ENCODE results near the gene RPS15. TPM values are rescaled to one million over a fixed set of nuclear protein-coding genes. Genes with fewer than 3 reads are reported as not detected.

Gene RPS15
- total and polyA plus RNA-seq, 2 donors (not counting 3 experiments of a cell fraction or from before 2014, with no cell fraction given): 1,260 to 3,270 TPM

- no peak for DNase-seq (ENCODE audit: low read depth, low spot score)
- H3K9ac ChIP-seq (replicated peaks; ENCODE audit: extremely low read depth, insufficient read depth, low read length): no peak overlapping the region
- intact Hi-C loops (cut with micrococcal nuclease): no loop called here
- dilution Hi-C loops (cut with MboI; ENCODE audit: extremely low pct_ligation_motif_present, low sequenced_read_pairs): no loop called here
- no peak overlapping the region for H3K27ac ChIP-seq (ENCODE audit: insufficient read depth, low read depth, low read length)
- H3K9me3 ChIP-seq (replicated peaks; ENCODE audit: control insufficient read depth, insufficient read depth, low read length): no peaks in the 10 kb centered on the region
- peaks cover 10% of the 10 kb centered on the region for H3K4me1 ChIP-seq (ENCODE audit: control insufficient read depth, extremely low read depth, insufficient read depth, low read length)
- H3K27me3 ChIP-seq (ENCODE audit: control insufficient read depth in 2 of 2, insufficient read depth in 2 of 2, low read length in 2 of 2): peaks cover 0 to 6% of the 10 kb centered on the region in 2 experiments
- no peak for FAIRE-seq
- H4K20me1 ChIP-seq (replicated peaks; ENCODE audit: control insufficient read depth, extremely low read depth, insufficient read depth, low read length): no peaks in the 10 kb centered on the region
- H2AFZ ChIP-seq (ENCODE audit: low read depth, low read length): no peak overlapping the region
- no peak for TF ChIP-seq POLR2AphosphoS5 (IDR thresholded peaks at IDR 0.05; ENCODE audit: insufficient read depth, low read depth, low read length)
- TF ChIP-seq FOS (IDR thresholded peaks at IDR 0.05; ENCODE audit: borderline replicate concordance, insufficient read depth, low read length): no peak
- no peak for TF ChIP-seq EZH2 (IDR thresholded peaks at IDR 0.05; ENCODE audit: borderline replicate concordance, low read depth, low read length, severe bottlenecking)
- TF ChIP-seq JUN (IDR thresholded peaks at IDR 0.05; ENCODE audit: borderline replicate concordance, insufficient read depth, insufficient read length, low read depth): no peak
- no peak for TF ChIP-seq GATA2 (IDR thresholded peaks at IDR 0.05; ENCODE audit: insufficient read depth, insufficient read length, low read depth, low read length)
- TF ChIP-seq POLR2A (IDR thresholded peaks at IDR 0.05; ENCODE audit: low read depth, low read length): no peak
- no peak for TF ChIP-seq MYC (IDR thresholded peaks at IDR 0.05; ENCODE audit: low read depth, low read length)
- TF ChIP-seq, protein P1, sequence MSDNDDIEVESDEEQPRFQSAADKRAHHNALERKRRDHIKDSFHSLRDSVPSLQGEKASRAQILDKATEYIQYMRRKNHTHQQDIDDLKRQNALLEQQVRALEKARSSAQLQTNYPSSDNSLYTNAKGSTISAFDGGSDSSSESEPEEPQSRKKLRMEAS (IDR thresholded peaks at IDR 0.05; ENCODE audit: insufficient read depth, insufficient read length): no peak
- no peak for TF ChIP-seq CTCF (IDR thresholded peaks at IDR 0.05; ENCODE audit: extremely low read depth in 1 of 2, insufficient read depth in 1 of 2, low read depth in 1 of 2, low read length in 2 of 2)
- no peak overlapping the region for H3K4me2 ChIP-seq (ENCODE audit: insufficient read depth, low read length)
- CTCF ChIA-PET: no interaction called here
- POLR2A ChIA-PET: no interaction called here
- no peak overlapping the region for H3K4me3 ChIP-seq (replicated peaks in 1 of 3; ENCODE audit: insufficient read depth in 1 of 3, low read depth in 1 of 3, low read length in 3 of 3)
- H3K36me3 ChIP-seq (ENCODE audit: control insufficient read depth in 2 of 2, extremely low read depth in 1 of 2, insufficient read depth in 2 of 2, low read length in 2 of 2): no peaks in the 10 kb centered on the region
- H3K9me1 ChIP-seq (replicated peaks; ENCODE audit: control insufficient read depth, extremely low read depth, insufficient read depth, low read length): no peaks in the 10 kb centered on the region
- no TSS peak for BruUV-seq (replicated peaks)
- H3K79me2 ChIP-seq (ENCODE audit: control insufficient read depth, insufficient read depth, low read length): no peaks in the 10 kb centered on the region
Measured at GRCh38 chr19:1487576-1488281, 49.5 kb downstream of the RPS15 start.
